Keratinocyte (primary cell): ENCODE results near the gene PRKCE. TPM values are rescaled to one million over a fixed set of nuclear protein-coding genes. Genes with fewer than 3 reads are reported as not detected.

Experiments used
- DNase-seq: peaks from one replicate; pipeline ENCODE4 v3.0.0-alpha.2; 2011; ENCODE audit warnings: low read depth, missing footprints, low spot score
- FAIRE-seq: peaks from 2 replicates; lab custom pipeline; 2011; peaks lifted over from hg19 to GRCh38; lab: Jason Lieb, UNC
- H2AFZ ChIP-seq: 2 replicates; pipeline ENCODE4 v1.6.0; 2012; ENCODE audit warnings: low read length, control low read depth, inconsistent platforms; ENCODE audit not compliant: control insufficient read depth
- H3K27ac ChIP-seq: 2 replicates; pipeline ENCODE4 v1.5.1; 2011; ENCODE audit warnings: low read length; ENCODE audit not compliant: control insufficient read depth, insufficient read depth
- H3K27me3 ChIP-seq: 3 replicates; pipeline ENCODE4 v1.6.0; 2011; ENCODE audit warnings: low read length; ENCODE audit not compliant: control insufficient read depth, insufficient read depth; ENCODE audit errors: extremely low read depth
- H3K36me3 ChIP-seq, 2 experiments: 2 replicates in 1 of 2; 3 replicates in 1 of 2; pipeline ENCODE4 v1.5.1; 2011; ENCODE audit warnings: low read length in 2 of 2, mild to moderate bottlenecking in 1 of 2; ENCODE audit not compliant: control insufficient read depth in 2 of 2, insufficient read depth in 2 of 2; ENCODE audit errors: extremely low read depth in 1 of 2
- H3K4me1 ChIP-seq: 3 replicates; pipeline ENCODE4 v1.5.1; 2011; ENCODE audit warnings: low read length; ENCODE audit not compliant: control insufficient read depth, insufficient read depth; ENCODE audit errors: extremely low read depth
- H3K4me2 ChIP-seq: 3 replicates; pipeline ENCODE4 v1.6.0; 2011; ENCODE audit warnings: low read depth, low read length; ENCODE audit not compliant: control insufficient read depth, insufficient read depth; ENCODE audit errors: extremely low read depth
- H3K4me3 ChIP-seq, 3 experiments: fragments of 200-600 bp in 1 of 3; sonication (generic) in 1 of 3; 2 replicates in 2 of 3; 3 replicates in 1 of 3; pipeline ENCODE4 v1.5.1; 2011 to 2016; ENCODE audit warnings: low read length in 3 of 3, mild to moderate bottlenecking in 3 of 3, control low read depth in 2 of 3, inconsistent platforms in 1 of 3, low read depth in 1 of 3, mixed read lengths in 1 of 3, mixed run types in 1 of 3, moderate library complexity in 1 of 3; ENCODE audit not compliant: control insufficient read depth in 2 of 3, insufficient read depth in 2 of 3; ENCODE audit errors: extremely low read depth in 1 of 3
- H3K79me2 ChIP-seq: 2 replicates; pipeline ENCODE4 v1.6.0; 2012; ENCODE audit warnings: low read length; ENCODE audit not compliant: control insufficient read depth, insufficient read depth
- H3K9ac ChIP-seq: 3 replicates; pipeline ENCODE4 v1.6.0; 2011; ENCODE audit warnings: low read length; ENCODE audit not compliant: control insufficient read depth, insufficient read depth; ENCODE audit errors: extremely low read depth
- H3K9me1 ChIP-seq: 3 replicates; pipeline ENCODE4 v1.6.0; 2011; ENCODE audit warnings: low read length; ENCODE audit not compliant: control insufficient read depth, insufficient read depth; ENCODE audit errors: extremely low read depth
- H3K9me3 ChIP-seq: 2 replicates; pipeline ENCODE4 v1.5.1; 2012; ENCODE audit warnings: low read depth, low read length; ENCODE audit not compliant: control insufficient read depth
- H4K20me1 ChIP-seq: 3 replicates; pipeline ENCODE4 v1.6.0; 2011; ENCODE audit warnings: low read length; ENCODE audit not compliant: control insufficient read depth, insufficient read depth; ENCODE audit errors: extremely low read depth
- EZH2 ChIP-seq: IDR thresholded peaks from one replicate; pipeline ENCODE4 v1.6.1; 2012; ENCODE audit warnings: inconsistent platforms, mild to moderate bottlenecking, low read length, moderate library complexity
- dilution Hi-C: fragments of 300-500 bp; cut with MboI; formaldehyde crosslinking; loops from one replicate; pipeline ENCODE4 v1.7.0; 2020; ENCODE audit warnings: low sequenced_read_pairs; ENCODE audit not compliant: extremely low pct_ligation_motif_present
- polyA plus RNA-seq, 5 experiments: library from polyadenylated mRNA; depleted of rRNA in 3 of 5; stranded (reverse) in 3 of 5; stranded (forward) in 1 of 5; unstranded in 1 of 5; fragments of >200 nt; gene quantifications; 1 replicate in 1 of 5; 2 replicates in 3 of 5; 3 replicates in 1 of 5; pipeline versions ENCODE4 v1.2.1 to v1.2.3, GENCODE V29; 2011 to 2012; ENCODE audit warnings: missing spikeins in 2 of 5, low read depth in 1 of 5, low replicate concordance in 1 of 5
- TF ChIP-seq, protein P1 (sequence below), 3 experiments: IDR thresholded peaks in 1 of 3; conservative IDR thresholded peaks in 1 of 3; optimal IDR thresholded peaks in 1 of 3; 2 replicates in 2 of 3; 3 replicates in 1 of 3; pipeline versions ENCODE3 to v1.5.1; 2011; ENCODE audit warnings: low read length in 3 of 3, mild to moderate bottlenecking in 3 of 3, moderate library complexity in 2 of 3, control low read depth in 1 of 3, inconsistent platforms in 1 of 3; ENCODE audit not compliant: insufficient read depth in 2 of 3; ENCODE audit errors: extremely low read depth in 1 of 3

The PRKCE gene
- polyA plus RNA-seq, 1 donor (not counting 4 experiments of a cell fraction or from before 2014, with no cell fraction given): 2.0 TPM

DNA sequence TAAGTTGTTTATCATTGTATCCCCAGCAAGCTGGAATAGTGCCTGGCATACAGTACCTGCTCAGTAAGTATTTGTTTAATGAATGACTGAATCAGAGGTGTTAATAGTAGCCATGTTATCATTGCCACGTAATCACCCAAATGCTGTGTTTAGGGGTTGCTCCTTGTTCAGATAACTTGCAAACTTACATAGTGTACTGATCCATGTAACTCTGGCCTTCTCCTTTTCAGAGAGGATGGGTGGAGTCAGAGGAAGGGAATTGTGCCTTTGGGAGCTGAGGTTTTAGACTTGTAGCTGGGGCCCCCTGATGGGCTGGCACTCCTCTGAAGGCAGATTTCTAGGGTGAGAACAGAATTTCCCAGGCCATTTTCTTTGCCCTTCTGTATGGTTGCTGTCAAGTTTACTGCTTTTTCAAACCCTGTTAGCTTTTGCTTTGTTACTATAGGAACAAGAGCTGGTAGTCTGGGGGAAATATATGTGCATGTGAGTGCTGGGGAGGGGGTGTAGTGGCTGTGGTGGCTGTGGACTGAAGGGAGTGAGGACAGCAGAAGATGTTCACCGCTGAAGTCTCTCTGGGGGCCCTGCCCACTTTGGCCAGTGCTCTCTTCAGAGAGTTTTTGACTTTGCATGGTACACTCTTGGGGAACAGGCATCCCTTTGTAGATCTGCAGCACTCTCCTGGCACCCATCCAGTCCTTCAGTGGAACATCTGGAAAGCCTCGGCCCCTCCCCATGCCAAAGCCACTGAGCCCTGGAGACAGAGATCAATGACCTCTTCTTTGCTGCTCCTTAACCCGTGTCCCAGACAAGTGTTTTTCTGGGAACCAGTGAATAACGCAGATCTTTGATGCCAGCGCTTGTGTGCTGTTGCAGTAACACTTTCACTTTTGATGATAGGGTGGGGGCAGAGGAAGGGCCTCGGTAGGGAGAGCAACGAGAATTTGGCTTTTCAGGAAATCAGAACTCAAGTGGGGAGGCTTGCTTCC, 209.0 kb downstream of the PRKCE start:
- H4K20me1 ChIP-seq: no peaks in the 10 kb centered on the region
- FAIRE-seq (no peak), DNase-seq (no peak)
- no peak overlapping the region for H3K9ac ChIP-seq
- H3K4me1 ChIP-seq: peaks cover 5% of the 10 kb centered on the region
- no peaks in the 10 kb centered on the region for H3K79me2 ChIP-seq
- no peak overlapping the region for H2AFZ ChIP-seq
- H3K27me3 ChIP-seq: no peaks in the 10 kb centered on the region
- peak overlapping the region; percentile 3 for H3K4me2 ChIP-seq
- no peak overlapping the region for H3K4me3 ChIP-seq
- H3K9me1 ChIP-seq: no peaks in the 10 kb centered on the region
- no peaks in the 10 kb centered on the region for H3K36me3 ChIP-seq
- H3K9me3 ChIP-seq: no peaks in the 10 kb centered on the region
- H3K27ac ChIP-seq: no peak overlapping the region
- dilution Hi-C loops: no loop called here
- no peak for TF ChIP-seq EZH2
- TF ChIP-seq, protein P1, sequence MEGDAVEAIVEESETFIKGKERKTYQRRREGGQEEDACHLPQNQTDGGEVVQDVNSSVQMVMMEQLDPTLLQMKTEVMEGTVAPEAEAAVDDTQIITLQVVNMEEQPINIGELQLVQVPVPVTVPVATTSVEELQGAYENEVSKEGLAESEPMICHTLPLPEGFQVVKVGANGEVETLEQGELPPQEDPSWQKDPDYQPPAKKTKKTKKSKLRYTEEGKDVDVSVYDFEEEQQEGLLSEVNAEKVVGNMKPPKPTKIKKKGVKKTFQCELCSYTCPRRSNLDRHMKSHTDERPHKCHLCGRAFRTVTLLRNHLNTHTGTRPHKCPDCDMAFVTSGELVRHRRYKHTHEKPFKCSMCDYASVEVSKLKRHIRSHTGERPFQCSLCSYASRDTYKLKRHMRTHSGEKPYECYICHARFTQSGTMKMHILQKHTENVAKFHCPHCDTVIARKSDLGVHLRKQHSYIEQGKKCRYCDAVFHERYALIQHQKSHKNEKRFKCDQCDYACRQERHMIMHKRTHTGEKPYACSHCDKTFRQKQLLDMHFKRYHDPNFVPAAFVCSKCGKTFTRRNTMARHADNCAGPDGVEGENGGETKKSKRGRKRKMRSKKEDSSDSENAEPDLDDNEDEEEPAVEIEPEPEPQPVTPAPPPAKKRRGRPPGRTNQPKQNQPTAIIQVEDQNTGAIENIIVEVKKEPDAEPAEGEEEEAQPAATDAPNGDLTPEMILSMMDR (optimal IDR thresholded peaks at IDR 0.05 in 1 of 3, IDR thresholded peaks at IDR 0.05 in 1 of 3, conservative IDR thresholded peaks at IDR 0.05 in 1 of 3; ENCODE audit: extremely low read depth in 1 of 3, insufficient read depth in 2 of 3, low read length in 3 of 3): no peak

DNA sequence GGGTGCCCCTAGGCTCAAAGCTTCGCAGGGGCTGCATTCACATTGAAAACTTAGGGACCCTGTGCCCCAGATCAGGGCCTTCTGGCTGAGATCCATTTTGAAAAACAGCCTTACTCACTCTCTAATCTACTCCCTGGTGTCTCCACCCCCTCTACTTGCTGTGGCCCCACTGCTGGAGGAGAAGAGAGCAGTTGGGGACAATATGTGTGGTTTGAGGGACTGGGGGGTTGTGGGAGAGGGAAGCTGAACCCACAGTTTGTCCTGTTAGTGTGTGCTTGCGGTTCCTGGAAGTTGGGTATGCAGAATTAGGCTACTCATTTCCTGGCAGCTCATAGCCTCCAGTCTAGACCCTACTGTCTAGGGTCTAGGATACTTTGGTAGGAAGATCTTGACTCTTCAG, 211.4 kb downstream of the PRKCE start:
- dilution Hi-C loops: no loop called here
- FAIRE-seq: no peak
- Histone ChIP-seq H3K9me3 (no peaks in the 10 kb centered on the region), H2AFZ (no peak overlapping the region), H4K20me1 (no peaks in the 10 kb centered on the region), H3K27me3 (no peaks in the 10 kb centered on the region), H3K36me3 (no peaks in the 10 kb centered on the region), H3K4me1 (peaks cover 5% of the 10 kb centered on the region), H3K27ac (no peak overlapping the region), H3K4me2 (no peak overlapping the region), H3K9ac (no peak overlapping the region), H3K9me1 (no peaks in the 10 kb centered on the region), H3K4me3 (no peak overlapping the region), H3K79me2 (no peaks in the 10 kb centered on the region)
- no peak for DNase-seq
- no peak for TF ChIP-seq EZH2
- TF ChIP-seq, protein P1 (optimal IDR thresholded peaks at IDR 0.05 in 1 of 3, IDR thresholded peaks at IDR 0.05 in 1 of 3, conservative IDR thresholded peaks at IDR 0.05 in 1 of 3; ENCODE audit: extremely low read depth in 1 of 3, insufficient read depth in 2 of 3, low read length in 3 of 3): no peak
